Measurements from ENCODE around the gene CFAP57.

CFAP57 gene

GRCh38 chr1:43284546-43285110, 112.5 kb downstream of the CFAP57 start:
- H3K9ac ChIP-seq (ENCODE audit: low read length): no peak overlapping the region
- no peak overlapping the region for H3K27ac ChIP-seq (ENCODE audit: low read depth, low read length)
- no peaks in the 10 kb centered on the region for H3K4me1 ChIP-seq (ENCODE audit: insufficient read depth, low read length)
- H3K9me3 ChIP-seq (ENCODE audit: low read length): no peaks in the 10 kb centered on the region
- no peaks in the 10 kb centered on the region for H3K27me3 ChIP-seq (ENCODE audit: control insufficient read depth in 1 of 2, insufficient read depth in 2 of 2, low read length in 2 of 2)
- H3K36me3 ChIP-seq (ENCODE audit: insufficient read depth, low read length): no peaks in the 10 kb centered on the region
- H3K4me3 ChIP-seq (ENCODE audit: low read depth in 1 of 2, low read length in 2 of 2): no peak overlapping the region

- no peaks in the 10 kb centered on the region for H3K4me1 ChIP-seq (ENCODE audit: insufficient read depth, low read length)
- H3K9me3 ChIP-seq (ENCODE audit: low read length): no peaks in the 10 kb centered on the region
- H3K27me3 ChIP-seq (ENCODE audit: control insufficient read depth in 1 of 2, insufficient read depth in 2 of 2, low read length in 2 of 2): no peaks in the 10 kb centered on the region
- no peak within 1 kb of the TSS for H3K4me3 ChIP-seq (ENCODE audit: low read depth in 1 of 2, low read length in 2 of 2)
- no peak within 1 kb of the TSS for H3K9ac ChIP-seq (ENCODE audit: low read length)
- H3K27ac ChIP-seq (ENCODE audit: low read depth, low read length): no peak within 1 kb of the TSS
- no peaks in the 10 kb centered on the region for H3K36me3 ChIP-seq (ENCODE audit: insufficient read depth, low read length)
These were observed 113.3 kb downstream of the CFAP57 start, which contains the start of gene C1orf210 for GRCh38 chr1:43285269-43285990. Gene C1orf210, minus strand, starts transcription at chr1:43285581. Its CDS starts 2,311 bp downstream, at chr1:43283270.

- Histone ChIP-seq H3K4me1 (ENCODE audit: insufficient read depth, low read length) (no peaks in the 10 kb centered on the region), H3K36me3 (ENCODE audit: insufficient read depth, low read length) (no peaks in the 10 kb centered on the region), H3K4me3 (ENCODE audit: low read depth in 1 of 2, low read length in 2 of 2) (no peak overlapping the region), H3K9me3 (ENCODE audit: low read length) (no peaks in the 10 kb centered on the region), H3K27me3 (ENCODE audit: control insufficient read depth in 1 of 2, insufficient read depth in 2 of 2, low read length in 2 of 2) (no peaks in the 10 kb centered on the region), H3K9ac (ENCODE audit: low read length) (no peak overlapping the region), H3K27ac (ENCODE audit: low read depth, low read length) (no peak overlapping the region)
These were observed 114.0 kb downstream of the CFAP57 start for GRCh38 chr1:43286115-43286514.

- H3K4me3 ChIP-seq (ENCODE audit: low read depth in 1 of 2, low read length in 2 of 2): no peak overlapping the region
- H3K9ac ChIP-seq (ENCODE audit: low read length): no peak overlapping the region
- no peaks in the 10 kb centered on the region for H3K9me3 ChIP-seq (ENCODE audit: low read length)
- no peaks in the 10 kb centered on the region for H3K36me3 ChIP-seq (ENCODE audit: insufficient read depth, low read length)
- no peaks in the 10 kb centered on the region for H3K27me3 ChIP-seq (ENCODE audit: control insufficient read depth in 1 of 2, insufficient read depth in 2 of 2, low read length in 2 of 2)
- H3K27ac ChIP-seq (ENCODE audit: low read depth, low read length): no peak overlapping the region
- no peaks in the 10 kb centered on the region for H3K4me1 ChIP-seq (ENCODE audit: insufficient read depth, low read length)
These were observed 114.4 kb downstream of the CFAP57 start for GRCh38 chr1:43286533-43286932.

- H3K27ac ChIP-seq (ENCODE audit: low read depth, low read length): no peak overlapping the region
These were observed 116.1 kb downstream of the CFAP57 start for GRCh38 chr1:43288058-43288784.

GRCh38 chr1:43288785-43289706, 116.9 kb downstream of the CFAP57 start:
- H3K9me3 ChIP-seq (ENCODE audit: low read length): no peaks in the 10 kb centered on the region
- H3K4me1 ChIP-seq (ENCODE audit: insufficient read depth, low read length): no peaks in the 10 kb centered on the region
- no peak overlapping the region for H3K9ac ChIP-seq (ENCODE audit: low read length)
- no peaks in the 10 kb centered on the region for H3K36me3 ChIP-seq (ENCODE audit: insufficient read depth, low read length)
- H3K27me3 ChIP-seq (ENCODE audit: control insufficient read depth in 1 of 2, insufficient read depth in 2 of 2, low read length in 2 of 2): no peaks in the 10 kb centered on the region
- H3K4me3 ChIP-seq (ENCODE audit: low read depth in 1 of 2, low read length in 2 of 2): no peak overlapping the region
- H3K27ac ChIP-seq (ENCODE audit: low read depth, low read length): no peak overlapping the region

More at GRCh38 chr1:43288058-43288784, 116.1 kb downstream of the CFAP57 start:
- Histone ChIP-seq H3K9ac (ENCODE audit: low read length) (no peak overlapping the region), H3K27me3 (ENCODE audit: control insufficient read depth in 1 of 2, insufficient read depth in 2 of 2, low read length in 2 of 2) (no peaks in the 10 kb centered on the region), H3K4me1 (ENCODE audit: insufficient read depth, low read length) (no peaks in the 10 kb centered on the region), H3K36me3 (ENCODE audit: insufficient read depth, low read length) (no peaks in the 10 kb centered on the region), H3K4me3 (ENCODE audit: low read depth in 1 of 2, low read length in 2 of 2) (no peak overlapping the region), H3K9me3 (ENCODE audit: low read length) (no peaks in the 10 kb centered on the region)

GRCh38 chr1:43292216-43292615, 120.1 kb downstream of the CFAP57 start:
- H3K27me3 ChIP-seq (ENCODE audit: control insufficient read depth in 1 of 2, insufficient read depth in 2 of 2, low read length in 2 of 2): no peaks in the 10 kb centered on the region
- H3K36me3 ChIP-seq (ENCODE audit: insufficient read depth, low read length): no peaks in the 10 kb centered on the region
- no peak overlapping the region for H3K4me3 ChIP-seq (ENCODE audit: low read depth in 1 of 2, low read length in 2 of 2)
- H3K9ac ChIP-seq (ENCODE audit: low read length): no peak overlapping the region
- H3K27ac ChIP-seq (ENCODE audit: low read depth, low read length): no peak overlapping the region
- H3K4me1 ChIP-seq (ENCODE audit: insufficient read depth, low read length): no peaks in the 10 kb centered on the region
- no peaks in the 10 kb centered on the region for H3K9me3 ChIP-seq (ENCODE audit: low read length)

GRCh38 chr1:43292679-43293078, 120.5 kb downstream of the CFAP57 start:
- Histone ChIP-seq H3K4me1 (ENCODE audit: insufficient read depth, low read length) (no peaks in the 10 kb centered on the region), H3K27ac (ENCODE audit: low read depth, low read length) (no peak overlapping the region), H3K36me3 (ENCODE audit: insufficient read depth, low read length) (no peaks in the 10 kb centered on the region), H3K27me3 (ENCODE audit: control insufficient read depth in 1 of 2, insufficient read depth in 2 of 2, low read length in 2 of 2) (no peaks in the 10 kb centered on the region), H3K4me3 (ENCODE audit: low read depth in 1 of 2, low read length in 2 of 2) (no peak overlapping the region), H3K9me3 (ENCODE audit: low read length) (no peaks in the 10 kb centered on the region), H3K9ac (ENCODE audit: low read length) (no peak overlapping the region)

- Histone ChIP-seq H3K27me3 (ENCODE audit: control insufficient read depth in 1 of 2, insufficient read depth in 2 of 2, low read length in 2 of 2) (no peaks in the 10 kb centered on the region), H3K9me3 (ENCODE audit: low read length) (no peaks in the 10 kb centered on the region), H3K36me3 (ENCODE audit: insufficient read depth, low read length) (no peaks in the 10 kb centered on the region), H3K27ac (ENCODE audit: low read depth, low read length) (no peak overlapping the region), H3K4me3 (ENCODE audit: low read depth in 1 of 2, low read length in 2 of 2) (no peak overlapping the region), H3K9ac (ENCODE audit: low read length) (no peak overlapping the region), H3K4me1 (ENCODE audit: insufficient read depth, low read length) (no peaks in the 10 kb centered on the region)
These were observed 121.0 kb downstream of the CFAP57 start for GRCh38 chr1:43293176-43293575.

- no peaks in the 10 kb centered on the region for H3K27me3 ChIP-seq (ENCODE audit: control insufficient read depth in 1 of 2, insufficient read depth in 2 of 2, low read length in 2 of 2)
- no peaks in the 10 kb centered on the region for H3K36me3 ChIP-seq (ENCODE audit: insufficient read depth, low read length)
- H3K4me3 ChIP-seq (ENCODE audit: low read depth in 1 of 2, low read length in 2 of 2): no peak overlapping the region
- H3K4me1 ChIP-seq (ENCODE audit: insufficient read depth, low read length): no peaks in the 10 kb centered on the region
- H3K9ac ChIP-seq (ENCODE audit: low read length): no peak overlapping the region
- no peaks in the 10 kb centered on the region for H3K9me3 ChIP-seq (ENCODE audit: low read length)
- H3K27ac ChIP-seq (ENCODE audit: low read depth, low read length): no peak overlapping the region
These were observed 122.0 kb downstream of the CFAP57 start for GRCh38 chr1:43293896-43294760.
